UCSD-AML1 (cell line): ENCODE data around the gene THAP12.

Experiments used
- DNase-seq: peaks from one replicate; lab custom pipeline; 2025; ENCODE audit not compliant: unreplicated experiment; lab: John Stamatoyannopoulos, UW

Gene THAP12

GRCh38 chr11:76307978-76308747 lies 72.8 kb downstream of the THAP12 start:
- DNase-seq: no peak

GRCh38 chr11:76307396-76307795 lies 73.5 kb downstream of the THAP12 start:
- no peak for DNase-seq

GRCh38 chr11:76303399-76303798 lies 77.5 kb downstream of the THAP12 start:
- DNase-seq: no peak

- no peak for DNase-seq
Measured at GRCh38 chr11:76302996-76303395, 77.9 kb downstream of the THAP12 start.
